ENCODE results near the gene NOTUM. TPM values are rescaled to one million over a fixed set of nuclear protein-coding genes. Genes with fewer than 3 reads are reported as not detected.
A peak's percentile ranks its signal among the peaks of the same experiment; 100 is the strongest.

The NOTUM gene
- total RNA-seq, 1 experiment from 2014 or later = not detected

- peaks cover 27% of the 10 kb centered on the region for H3K4me1 ChIP-seq (replicated peaks; ENCODE audit: insufficient read depth)
- ChIA-PET CTCF (interaction anchor here (1.1 kb wide), 1 partner anchor 58 kb away, joined by 3 read pairs; no protein-coding TSS in a partner anchor), POLR2A (ENCODE audit: unreplicated experiment) (no interaction called here)
- no peak overlapping the region for H3K27ac ChIP-seq
- BruUV-seq (replicated peaks) = no TSS peak
- no peaks in the 10 kb centered on the region for H3K9me2 ChIP-seq (ENCODE audit: insufficient read depth)
- H4K20me1 ChIP-seq (ENCODE audit: insufficient read depth) = peaks cover 10% of the 10 kb centered on the region; the same call in 1 of the 2 replicates
- H2AFZ ChIP-seq = peak overlapping the region; percentile 79; the same call in 1 of the 2 replicates
- intact Hi-C loops (cut with micrococcal nuclease; ENCODE audit: unreplicated experiment) = loop anchor here (5.0 kb wide), 1 partner anchor 61 kb away; no protein-coding TSS in a partner anchor
- H3F3A ChIP-seq (ENCODE audit: insufficient read depth, low read depth) = peaks cover 13% of the 10 kb centered on the region; the same call in 1 of the 2 replicates
- peak overlapping the region; percentile 78 for H3K4me2 ChIP-seq
- H3K36me3 ChIP-seq (ENCODE audit: low read depth) = no peaks in the 10 kb centered on the region
- H3K27me3 ChIP-seq (ENCODE audit: insufficient read depth, low read depth) = no peaks in the 10 kb centered on the region
- H3K4me3 ChIP-seq = peak overlapping the region; percentile 73
- no peaks in the 10 kb centered on the region for H3K9me3 ChIP-seq (ENCODE audit: insufficient read depth, low read depth)
- no peak for TF ChIP-seq CTCF (conservative IDR thresholded peaks at IDR 0.05)
- no peak for TF ChIP-seq EZH2 (IDR thresholded peaks at IDR 0.05; ENCODE audit: low read depth)
- DNase-seq = peak in 1 of 2 experiments; percentile 41
- H3K79me2 ChIP-seq (ENCODE audit: low read depth) = peaks cover 32% of the 10 kb centered on the region
These were observed 32.3 kb downstream of the NOTUM start for GRCh38 chr17:81928544-81929252.

DNA sequence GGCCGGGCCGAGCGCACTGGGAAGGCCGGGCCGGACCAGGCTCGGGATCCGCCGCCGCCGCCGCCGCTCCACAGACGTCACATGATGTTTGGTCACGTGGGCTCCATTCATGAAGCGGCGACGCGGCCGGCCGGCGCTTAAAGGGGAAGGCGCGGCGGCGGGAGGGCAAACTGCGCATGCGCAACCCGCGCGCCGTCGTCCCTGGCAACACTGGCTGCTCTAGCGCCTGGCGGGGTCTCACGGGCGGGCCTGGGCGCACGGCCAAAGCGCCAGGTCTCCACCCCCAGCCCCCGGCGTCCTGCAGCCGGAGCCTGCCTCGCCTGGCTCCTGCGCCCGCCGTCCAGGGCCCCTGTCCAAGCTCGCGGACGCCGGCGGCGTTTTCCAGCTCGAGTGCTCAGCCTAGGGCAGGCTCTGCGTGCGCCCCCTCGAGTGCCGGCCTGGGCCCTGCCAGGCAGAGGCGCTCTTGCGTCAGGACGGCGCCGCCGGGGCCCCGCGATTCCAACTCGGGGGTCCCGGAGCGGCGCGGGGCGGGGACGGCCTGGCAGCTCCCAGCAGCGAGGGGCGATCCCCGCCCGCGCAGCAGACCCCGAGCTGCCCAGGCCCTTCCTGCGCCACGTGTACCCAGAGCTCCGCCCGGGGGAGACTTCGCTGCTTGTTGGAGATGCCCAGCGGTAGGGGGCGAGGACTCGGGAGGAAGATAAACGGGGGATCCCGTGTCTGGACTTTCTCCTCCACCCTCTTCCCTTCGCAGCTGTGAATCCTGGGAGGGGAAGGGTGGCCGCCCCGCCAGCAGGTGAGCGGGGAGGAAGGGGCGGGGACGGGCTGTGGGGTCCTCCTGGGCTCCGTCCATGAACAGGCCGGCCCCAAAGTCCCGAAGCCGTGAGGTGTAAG is 33.1 kb downstream of the NOTUM start, which contains the start of gene MAFG:
MAFG (minus strand) TSS at position 83 of the 891 bp plus-strand sequence. CDS start 4,550 bp downstream, outside the sequence.
- Histone ChIP-seq H3K27me3 (ENCODE audit: insufficient read depth, low read depth) (no peaks in the 10 kb centered on the region), H3K79me2 (ENCODE audit: low read depth) (peaks cover 33% of the 10 kb centered on the region), H3K9me3 (ENCODE audit: insufficient read depth, low read depth) (no peaks in the 10 kb centered on the region), H2AFZ (peak within 1 kb of the TSS; percentile 79; the same call in 1 of the 2 replicates), H3K36me3 (ENCODE audit: low read depth) (no peaks in the 10 kb centered on the region), H3K4me1 (replicated peaks; ENCODE audit: insufficient read depth) (peaks cover 27% of the 10 kb centered on the region), H4K20me1 (ENCODE audit: insufficient read depth) (peaks cover 10% of the 10 kb centered on the region; the same call in 1 of the 2 replicates), H3K9me2 (ENCODE audit: insufficient read depth) (no peaks in the 10 kb centered on the region), H3K27ac (peak within 1 kb of the TSS; percentile 87), H3K4me3 (peak within 1 kb of the TSS; percentile 73), H3K4me2 (peak within 1 kb of the TSS; percentile 86), H3F3A (ENCODE audit: insufficient read depth, low read depth) (peaks cover 16% of the 10 kb centered on the region; the same call in 1 of the 2 replicates)
- TF ChIP-seq EZH2 (IDR thresholded peaks at IDR 0.05; ENCODE audit: low read depth) (no peak), CTCF (conservative IDR thresholded peaks at IDR 0.05) (no peak; the same call in 1 of the 2 replicates)
- peak; percentile 70 to 97 for DNase-seq
- no TSS peak for BruUV-seq (replicated peaks)
- ChIA-PET CTCF (interaction anchor here (0.5 to 1.1 kb wide), 3 partner anchors 12 to 92 kb away, joined by 3 to 7 read pairs (median 3); no protein-coding TSS in a partner anchor), POLR2A (ENCODE audit: unreplicated experiment) (interaction anchor here (0.5 to 1.0 kb wide), 3 partner anchors 17 to 269 kb away, joined by 4 to 16 read pairs (median 6); partner anchors contain the start of gene PCYT2)
- intact Hi-C loops (cut with micrococcal nuclease; ENCODE audit: unreplicated experiment) = loop anchor here (2.0 to 5.0 kb wide), 2 partner anchors 53 to 61 kb away; no protein-coding TSS in a partner anchor

Data from PC-9 (cell line).